ENCODE data around the gene CDKN2C. TPM values are rescaled to one million over a fixed set of nuclear protein-coding genes. Genes with fewer than 3 reads are reported as not detected.

The CDKN2C gene
- total RNA-seq, 1 experiment from 2014 or later, result not detected

DNA sequence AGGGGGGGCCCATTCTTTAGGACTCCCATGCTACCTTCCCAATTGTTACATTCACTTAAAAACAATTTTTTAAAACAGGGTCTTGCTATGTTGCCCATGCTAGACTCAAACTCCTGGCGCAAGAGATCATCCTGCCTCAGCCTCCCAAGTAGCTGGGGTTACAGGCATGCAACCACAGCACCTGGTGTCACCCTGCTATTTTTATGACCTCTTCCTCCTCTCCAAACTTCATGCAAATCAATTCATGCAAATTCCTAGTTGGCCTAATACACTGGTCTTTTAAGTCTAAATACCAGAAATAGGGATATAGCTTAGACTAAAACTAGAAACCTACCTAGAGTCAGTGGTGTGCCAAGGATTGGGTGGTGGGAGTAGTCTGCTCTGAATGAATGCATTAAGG lies 30.1 kb downstream of the CDKN2C start (continued):
- no peak for TF ChIP-seq ZNF532 (CRISPR knock-in tag; IDR thresholded peaks at IDR 0.05; ENCODE audit: borderline replicate concordance)

DNA sequence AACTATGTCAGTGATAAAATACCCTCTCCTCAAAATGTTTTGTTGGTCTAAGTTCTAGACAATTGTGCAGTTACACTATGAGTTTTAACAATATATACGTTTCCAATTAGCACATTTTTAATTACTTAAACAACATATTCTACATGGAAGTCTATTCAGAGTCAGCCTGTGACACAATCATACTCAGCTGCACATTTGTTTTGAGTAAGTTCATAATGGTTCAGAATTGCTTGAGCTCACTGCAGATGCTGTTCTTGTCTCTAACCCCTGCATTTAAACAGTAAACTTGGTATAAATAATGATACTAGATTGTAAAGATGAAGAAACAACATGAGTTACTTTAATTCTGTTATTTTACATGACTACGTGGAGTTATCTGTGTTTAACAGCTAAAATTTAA lies 30.6 kb downstream of the CDKN2C start:
- Mint-ChIP-seq H3K27ac (no peak overlapping the region), H3K4me3 (no peak overlapping the region), H3K4me1 (no peaks in the 10 kb centered on the region), H3K9me3 (peaks cover 5% of the 10 kb centered on the region; the same call in 1 of the 2 replicates), H3K36me3 (no peaks in the 10 kb centered on the region), H3K27me3 (ENCODE audit: low read depth) (peaks cover 7% of the 10 kb centered on the region)
- TF ChIP-seq, protein P1, sequence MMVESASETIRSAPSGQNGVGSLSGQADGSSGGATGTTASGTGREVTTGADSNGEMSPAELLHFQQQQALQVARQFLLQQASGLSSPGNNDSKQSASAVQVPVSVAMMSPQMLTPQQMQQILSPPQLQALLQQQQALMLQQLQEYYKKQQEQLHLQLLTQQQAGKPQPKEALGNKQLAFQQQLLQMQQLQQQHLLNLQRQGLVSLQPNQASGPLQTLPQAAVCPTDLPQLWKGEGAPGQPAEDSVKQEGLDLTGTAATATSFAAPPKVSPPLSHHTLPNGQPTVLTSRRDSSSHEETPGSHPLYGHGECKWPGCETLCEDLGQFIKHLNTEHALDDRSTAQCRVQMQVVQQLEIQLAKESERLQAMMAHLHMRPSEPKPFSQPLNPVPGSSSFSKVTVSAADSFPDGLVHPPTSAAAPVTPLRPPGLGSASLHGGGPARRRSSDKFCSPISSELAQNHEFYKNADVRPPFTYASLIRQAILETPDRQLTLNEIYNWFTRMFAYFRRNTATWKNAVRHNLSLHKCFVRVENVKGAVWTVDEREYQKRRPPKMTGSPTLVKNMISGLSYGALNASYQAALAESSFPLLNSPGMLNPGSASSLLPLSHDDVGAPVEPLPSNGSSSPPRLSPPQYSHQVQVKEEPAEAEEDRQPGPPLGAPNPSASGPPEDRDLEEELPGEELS (CRISPR knock-in tag; IDR thresholded peaks at IDR 0.05), result no peak
- no peak for TF ChIP-seq ZSCAN18 (CRISPR knock-in tag; IDR thresholded peaks at IDR 0.05)
- TF ChIP-seq, protein P2, sequence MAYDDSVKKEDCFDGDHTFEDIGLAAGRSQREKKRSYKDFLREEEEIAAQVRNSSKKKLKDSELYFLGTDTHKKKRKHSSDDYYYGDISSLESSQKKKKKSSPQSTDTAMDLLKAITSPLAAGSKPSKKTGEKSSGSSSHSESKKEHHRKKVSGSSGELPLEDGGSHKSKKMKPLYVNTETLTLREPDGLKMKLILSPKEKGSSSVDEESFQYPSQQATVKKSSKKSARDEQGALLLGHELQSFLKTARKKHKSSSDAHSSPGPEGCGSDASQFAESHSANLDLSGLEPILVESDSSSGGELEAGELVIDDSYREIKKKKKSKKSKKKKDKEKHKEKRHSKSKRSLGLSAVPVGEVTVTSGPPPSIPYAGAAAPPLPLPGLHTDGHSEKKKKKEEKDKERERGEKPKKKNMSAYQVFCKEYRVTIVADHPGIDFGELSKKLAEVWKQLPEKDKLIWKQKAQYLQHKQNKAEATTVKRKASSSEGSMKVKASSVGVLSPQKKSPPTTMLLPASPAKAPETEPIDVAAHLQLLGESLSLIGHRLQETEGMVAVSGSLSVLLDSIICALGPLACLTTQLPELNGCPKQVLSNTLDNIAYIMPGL (CRISPR knock-in tag; IDR thresholded peaks at IDR 0.05), result no peak
- TF ChIP-seq ARID4B (CRISPR knock-in tag; IDR thresholded peaks at IDR 0.05; ENCODE audit: borderline replicate concordance), result no peak
- no peak for TF ChIP-seq MXD4 (CRISPR knock-in tag; IDR thresholded peaks at IDR 0.05; ENCODE audit: borderline replicate concordance)
- TF ChIP-seq ZNF121 (CRISPR knock-in tag; IDR thresholded peaks at IDR 0.05), result no peak
- TF ChIP-seq GRHL2 (CRISPR knock-in tag; IDR thresholded peaks at IDR 0.05; ENCODE audit: insufficient replicate concordance, severe bottlenecking), result no peak
- TF ChIP-seq PRRX2 (CRISPR knock-in tag; IDR thresholded peaks at IDR 0.05), result no peak
- TF ChIP-seq, protein P3, sequence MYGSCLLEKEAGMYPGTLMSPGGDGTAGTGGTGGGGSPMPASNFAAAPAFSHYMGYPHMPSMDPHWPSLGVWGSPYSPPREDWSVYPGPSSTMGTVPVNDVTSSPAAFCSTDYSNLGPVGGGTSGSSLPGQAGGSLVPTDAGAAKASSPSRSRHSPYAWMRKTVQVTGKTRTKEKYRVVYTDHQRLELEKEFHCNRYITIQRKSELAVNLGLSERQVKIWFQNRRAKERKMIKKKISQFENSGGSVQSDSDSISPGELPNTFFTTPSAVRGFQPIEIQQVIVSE (CRISPR knock-in tag; IDR thresholded peaks at IDR 0.05; ENCODE audit: borderline replicate concordance), result no peak
- no peak for TF ChIP-seq NR1H2 (CRISPR knock-in tag; IDR thresholded peaks at IDR 0.05)
- TF ChIP-seq FOXK1 (CRISPR knock-in tag; IDR thresholded peaks at IDR 0.05), result no peak
- no peak for TF ChIP-seq TEAD1 (CRISPR knock-in tag; IDR thresholded peaks at IDR 0.05)
- no peak for TF ChIP-seq SOX15 (CRISPR knock-in tag; IDR thresholded peaks at IDR 0.05)
- no peak for TF ChIP-seq MAX (CRISPR knock-in tag; IDR thresholded peaks at IDR 0.05)
- TF ChIP-seq, protein P4, sequence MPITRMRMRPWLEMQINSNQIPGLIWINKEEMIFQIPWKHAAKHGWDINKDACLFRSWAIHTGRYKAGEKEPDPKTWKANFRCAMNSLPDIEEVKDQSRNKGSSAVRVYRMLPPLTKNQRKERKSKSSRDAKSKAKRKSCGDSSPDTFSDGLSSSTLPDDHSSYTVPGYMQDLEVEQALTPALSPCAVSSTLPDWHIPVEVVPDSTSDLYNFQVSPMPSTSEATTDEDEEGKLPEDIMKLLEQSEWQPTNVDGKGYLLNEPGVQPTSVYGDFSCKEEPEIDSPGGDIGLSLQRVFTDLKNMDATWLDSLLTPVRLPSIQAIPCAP (CRISPR knock-in tag; IDR thresholded peaks at IDR 0.05), result no peak
- ChIA-PET POLR2A (no interaction called here), CTCF (interaction anchor here (0.5 kb wide), 1 partner anchor 191 kb away, joined by 3 read pairs; no protein-coding TSS in a partner anchor)
- ATAC-seq (no peak), DNase-seq (ENCODE audit: low spot score) (no peak)
